Liver (tissue), 9 donors: ENCODE measurements around the gene SHC1. TPM values are rescaled to one million over a fixed set of nuclear protein-coding genes. Genes with fewer than 3 reads are reported as not detected.

Experiments
- DNase-seq: peaks from one replicate; pipeline ENCODE4 v3.0.0-alpha.2; 2017; ENCODE audit warnings: low spot score
- H3K27ac ChIP-seq, 2 donors: one replicate each; pipeline ENCODE4 v1.7.0; 2013; ENCODE audit warnings: inconsistent platforms in 2 of 2, low read length in 2 of 2, control low read depth in 1 of 2, low read depth in 1 of 2, mild to moderate bottlenecking in 1 of 2
- H3K27me3 ChIP-seq, 4 donors: one replicate each; pipeline versions ENCODE4 v1.6.1 to v1.7.0; 2013; ENCODE audit warnings: low read length in 3 of 4, inconsistent platforms in 1 of 4, mild to moderate bottlenecking in 1 of 4, moderate library complexity in 1 of 4; ENCODE audit not compliant: control insufficient read depth in 4 of 4, insufficient read depth in 4 of 4
- H3K36me3 ChIP-seq, 4 donors: one replicate each; pipeline versions ENCODE4 v1.6.1 to v1.7.0; 2013; ENCODE audit warnings: low read length in 3 of 4, mild to moderate bottlenecking in 3 of 4, low read depth in 1 of 4, moderate library complexity in 1 of 4; ENCODE audit not compliant: control insufficient read depth in 4 of 4, insufficient read depth in 3 of 4
- H3K4me1 ChIP-seq, 4 donors: one replicate each; pipeline versions ENCODE4 v1.6.1 to v1.7.0; 2013; ENCODE audit warnings: low read length in 3 of 4, mild to moderate bottlenecking in 3 of 4, moderate library complexity in 1 of 4; ENCODE audit not compliant: control insufficient read depth in 4 of 4, insufficient read depth in 4 of 4
- H3K4me3 ChIP-seq, 3 donors: one replicate each; pipeline versions ENCODE4 v1.6.1 to v1.7.0; 2013; ENCODE audit warnings: low read length in 3 of 3, control low read depth in 1 of 3, low read depth in 1 of 3, mild to moderate bottlenecking in 1 of 3
- H3K9ac ChIP-seq, 2 donors: one replicate each; pipeline ENCODE4 v1.7.0; 2013; ENCODE audit warnings: low read length in 2 of 2, mild to moderate bottlenecking in 2 of 2, moderate library complexity in 2 of 2, control low read depth in 1 of 2, low read depth in 1 of 2
- H3K9me3 ChIP-seq, 4 donors: one replicate each; pipeline versions ENCODE4 v1.6.1 to v1.7.0; 2013; ENCODE audit warnings: low read length in 3 of 4; ENCODE audit not compliant: control insufficient read depth in 4 of 4
- EGR1 ChIP-seq, 2 donors: IDR thresholded peaks; 2 replicates each; pipeline ENCODE4 v1.6.1; 2016 to 2018; ENCODE audit warnings: antibody characterized with exemption in 2 of 2, low read depth in 2 of 2
- FOXA1 ChIP-seq: IDR thresholded peaks from 2 replicates; pipeline ENCODE4 v1.6.1; 2016; ENCODE audit warnings: antibody characterized with exemption
- HNF4G ChIP-seq: IDR thresholded peaks from 2 replicates; pipeline ENCODE4 v1.6.1; 2016; ENCODE audit warnings: antibody characterized with exemption
- JUND ChIP-seq, 2 donors: IDR thresholded peaks; 2 replicates each; pipeline ENCODE4 v1.6.1; 2016; ENCODE audit warnings: antibody characterized with exemption in 2 of 2
- NR2F2 ChIP-seq: IDR thresholded peaks from 2 replicates; pipeline ENCODE4 v1.6.1; 2016; ENCODE audit warnings: antibody characterized with exemption
- RAD21 ChIP-seq, 2 donors: IDR thresholded peaks; 2 replicates each; pipeline ENCODE4 v1.6.1; 2016; ENCODE audit warnings: antibody characterized with exemption in 2 of 2, mild to moderate bottlenecking in 2 of 2
- RXRA ChIP-seq, 2 donors: IDR thresholded peaks; 2 replicates each; pipeline ENCODE4 v1.6.1; 2017 to 2018; ENCODE audit warnings: antibody characterized with exemption in 2 of 2, mild to moderate bottlenecking in 1 of 2
- SP1 ChIP-seq: IDR thresholded peaks from 2 replicates; pipeline ENCODE4 v1.6.1; 2018; ENCODE audit warnings: antibody characterized with exemption, mild to moderate bottlenecking
- YY1 ChIP-seq: IDR thresholded peaks from 2 replicates; pipeline ENCODE4 v1.6.1; 2016; ENCODE audit warnings: antibody characterized with exemption, mild to moderate bottlenecking
- WGBS: extraction: QIAGEN DNeasy Blood & Tissue Kit; methylation state at CpG from one replicate; pipeline ENCODE4 v1.1.7; 2013; 5-methylcytosine and 5-hydroxymethylcytosine counted together
- polyA plus RNA-seq, 2 donors: library from polyadenylated mRNA; stranded (reverse) in 1 of 2; unstranded in 1 of 2; fragments of 200-250 nt in 1 of 2; fragments of >200 nt in 1 of 2; fragmentation: Nextera tagmentation in 1 of 2; extraction: Ambion mirVana in 1 of 2; gene quantifications; one replicate each; pipeline versions ENCODE4 v1.2.1 to v1.2.3, GENCODE V29; 2013 to 2015
- total RNA-seq, 2 donors: library from RNA; depleted of rRNA; stranded (reverse); fragments of >200 nt; gene quantifications; one replicate each; pipeline ENCODE4 v1.2.3, GENCODE V29; 2014
- TF ChIP-seq, protein P1 (sequence below): IDR thresholded peaks from 2 replicates; pipeline ENCODE4 v1.6.1; 2016; ENCODE audit warnings: antibody characterized with exemption
- TF ChIP-seq, protein P2 (sequence below): IDR thresholded peaks from 2 replicates; pipeline ENCODE4 v1.6.1; 2016; ENCODE audit warnings: antibody characterized with exemption
- TF ChIP-seq, protein P3 (sequence below): IDR thresholded peaks from 2 replicates; pipeline ENCODE4 v1.6.1; 2016; ENCODE audit warnings: antibody characterized with exemption, mild to moderate bottlenecking
- TF ChIP-seq, protein P4 (sequence below): fragments of 150-350 bp; IDR thresholded peaks from 2 replicates; pipeline ENCODE4 v1.5.1; 2017; ENCODE audit warnings: improper control_type of control experiment, low read depth, low read length; ENCODE audit not compliant: missing input control
- donor health status: healthy.
- donor health status: healthy.
- donor health status: healthy.
- donor health status: healthy.
- donor health status: healthy.

Gene SHC1
- total and polyA plus RNA-seq, 4 donors, result 27.2 to 65.5 (median 58.0) TPM

DNA sequence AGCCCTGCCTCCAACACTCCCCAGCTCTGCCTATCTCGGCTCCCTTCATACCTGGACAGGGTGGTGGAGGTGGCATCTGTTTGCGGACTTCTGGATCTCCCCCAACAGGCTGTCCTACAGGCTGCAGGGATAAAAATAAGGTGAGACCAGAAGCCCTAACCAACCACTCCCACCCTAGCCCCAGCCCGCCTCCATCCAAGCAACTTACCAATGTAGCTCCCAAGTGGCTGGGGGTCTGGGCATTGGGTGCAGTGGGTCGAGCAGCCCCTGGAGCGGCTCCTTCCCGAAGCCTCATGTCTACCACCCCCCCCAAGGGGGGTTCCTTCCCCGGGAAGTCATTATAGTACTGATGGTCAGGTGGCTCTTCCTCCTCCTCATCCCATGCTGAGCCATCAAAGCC is 4.4 kb downstream of the SHC1 start:
- Histone ChIP-seq H3K9me3 (no peaks in the 10 kb centered on the region), H3K4me3 (no peak overlapping the region), H3K36me3 (peaks cover 7 to 48% (median 35%) of the 10 kb centered on the region in 4 donors), H3K27me3 (no peaks in the 10 kb centered on the region), H3K27ac (no peak overlapping the region), H3K9ac (no peak overlapping the region), H3K4me1 (peaks cover 9 to 46% (median 23%) of the 10 kb centered on the region in 4 donors)
- no peak for DNase-seq
- TF ChIP-seq RXRA (IDR thresholded peaks at IDR 0.05) (no peak), YY1 (no peak), JUND (IDR thresholded peaks at IDR 0.05) (no peak)
- TF ChIP-seq, protein P1, sequence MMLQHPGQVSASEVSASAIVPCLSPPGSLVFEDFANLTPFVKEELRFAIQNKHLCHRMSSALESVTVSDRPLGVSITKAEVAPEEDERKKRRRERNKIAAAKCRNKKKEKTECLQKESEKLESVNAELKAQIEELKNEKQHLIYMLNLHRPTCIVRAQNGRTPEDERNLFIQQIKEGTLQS, result no peak
- TF ChIP-seq, protein P2, sequence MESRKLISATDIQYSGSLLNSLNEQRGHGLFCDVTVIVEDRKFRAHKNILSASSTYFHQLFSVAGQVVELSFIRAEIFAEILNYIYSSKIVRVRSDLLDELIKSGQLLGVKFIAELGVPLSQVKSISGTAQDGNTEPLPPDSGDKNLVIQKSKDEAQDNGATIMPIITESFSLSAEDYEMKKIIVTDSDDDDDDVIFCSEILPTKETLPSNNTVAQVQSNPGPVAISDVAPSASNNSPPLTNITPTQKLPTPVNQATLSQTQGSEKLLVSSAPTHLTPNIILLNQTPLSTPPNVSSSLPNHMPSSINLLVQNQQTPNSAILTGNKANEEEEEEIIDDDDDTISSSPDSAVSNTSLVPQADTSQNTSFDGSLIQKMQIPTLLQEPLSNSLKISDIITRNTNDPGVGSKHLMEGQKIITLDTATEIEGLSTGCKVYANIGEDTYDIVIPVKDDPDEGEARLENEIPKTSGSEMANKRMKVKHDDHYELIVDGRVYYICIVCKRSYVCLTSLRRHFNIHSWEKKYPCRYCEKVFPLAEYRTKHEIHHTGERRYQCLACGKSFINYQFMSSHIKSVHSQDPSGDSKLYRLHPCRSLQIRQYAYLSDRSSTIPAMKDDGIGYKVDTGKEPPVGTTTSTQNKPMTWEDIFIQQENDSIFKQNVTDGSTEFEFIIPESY, result no peak
- WGBS, result 92% methylated on average over 7 of the region's 7 CpGs

DNA sequence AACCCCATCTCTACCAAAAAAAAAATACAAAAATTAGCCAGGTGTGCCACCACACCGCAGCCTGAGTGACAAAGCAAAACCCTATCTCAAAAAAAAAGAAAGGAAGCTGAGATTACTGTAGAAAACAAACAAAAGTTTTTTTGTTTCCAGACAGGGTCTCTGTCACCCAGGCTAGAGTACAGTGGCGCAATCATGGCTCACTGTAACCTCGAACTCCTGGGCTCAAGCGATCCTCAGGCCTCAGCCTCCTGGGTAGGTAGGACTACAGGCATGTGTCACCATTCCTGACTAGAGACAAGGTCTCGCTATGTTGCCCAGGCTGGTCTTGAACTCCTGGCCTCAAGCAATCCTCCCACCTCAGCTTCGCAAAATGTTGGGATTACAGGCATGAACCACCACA is 6.2 kb downstream of the SHC1 start:
- Histone ChIP-seq H3K36me3 (peaks cover 7 to 50% (median 35%) of the 10 kb centered on the region in 4 donors), H3K27ac (peak overlapping the region in 1 of 2 donors; percentile 33), H3K4me1 (peaks cover 2 to 41% (median 24%) of the 10 kb centered on the region in 4 donors), H3K9ac (no peak overlapping the region), H3K27me3 (no peaks in the 10 kb centered on the region), H3K9me3 (no peaks in the 10 kb centered on the region), H3K4me3 (no peak overlapping the region)
- 92% methylated on average over 6 of the region's 6 CpGs for WGBS
- DNase-seq, result no peak
- TF ChIP-seq NR2F2, result no peak
- TF ChIP-seq, protein P2, result no peak
- no peak for TF ChIP-seq RXRA (IDR thresholded peaks at IDR 0.05)
- no peak for TF ChIP-seq EGR1 (IDR thresholded peaks at IDR 0.05; ENCODE audit: low read depth in 2 of 2)
- TF ChIP-seq FOXA1, result no peak
- no peak for TF ChIP-seq HNF4G
- no peak for TF ChIP-seq JUND (IDR thresholded peaks at IDR 0.05)
- TF ChIP-seq, protein P3, sequence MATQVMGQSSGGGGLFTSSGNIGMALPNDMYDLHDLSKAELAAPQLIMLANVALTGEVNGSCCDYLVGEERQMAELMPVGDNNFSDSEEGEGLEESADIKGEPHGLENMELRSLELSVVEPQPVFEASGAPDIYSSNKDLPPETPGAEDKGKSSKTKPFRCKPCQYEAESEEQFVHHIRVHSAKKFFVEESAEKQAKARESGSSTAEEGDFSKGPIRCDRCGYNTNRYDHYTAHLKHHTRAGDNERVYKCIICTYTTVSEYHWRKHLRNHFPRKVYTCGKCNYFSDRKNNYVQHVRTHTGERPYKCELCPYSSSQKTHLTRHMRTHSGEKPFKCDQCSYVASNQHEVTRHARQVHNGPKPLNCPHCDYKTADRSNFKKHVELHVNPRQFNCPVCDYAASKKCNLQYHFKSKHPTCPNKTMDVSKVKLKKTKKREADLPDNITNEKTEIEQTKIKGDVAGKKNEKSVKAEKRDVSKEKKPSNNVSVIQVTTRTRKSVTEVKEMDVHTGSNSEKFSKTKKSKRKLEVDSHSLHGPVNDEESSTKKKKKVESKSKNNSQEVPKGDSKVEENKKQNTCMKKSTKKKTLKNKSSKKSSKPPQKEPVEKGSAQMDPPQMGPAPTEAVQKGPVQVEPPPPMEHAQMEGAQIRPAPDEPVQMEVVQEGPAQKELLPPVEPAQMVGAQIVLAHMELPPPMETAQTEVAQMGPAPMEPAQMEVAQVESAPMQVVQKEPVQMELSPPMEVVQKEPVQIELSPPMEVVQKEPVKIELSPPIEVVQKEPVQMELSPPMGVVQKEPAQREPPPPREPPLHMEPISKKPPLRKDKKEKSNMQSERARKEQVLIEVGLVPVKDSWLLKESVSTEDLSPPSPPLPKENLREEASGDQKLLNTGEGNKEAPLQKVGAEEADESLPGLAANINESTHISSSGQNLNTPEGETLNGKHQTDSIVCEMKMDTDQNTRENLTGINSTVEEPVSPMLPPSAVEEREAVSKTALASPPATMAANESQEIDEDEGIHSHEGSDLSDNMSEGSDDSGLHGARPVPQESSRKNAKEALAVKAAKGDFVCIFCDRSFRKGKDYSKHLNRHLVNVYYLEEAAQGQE, result no peak
- TF ChIP-seq SP1, result no peak
- no peak for TF ChIP-seq YY1
- TF ChIP-seq, protein P4, sequence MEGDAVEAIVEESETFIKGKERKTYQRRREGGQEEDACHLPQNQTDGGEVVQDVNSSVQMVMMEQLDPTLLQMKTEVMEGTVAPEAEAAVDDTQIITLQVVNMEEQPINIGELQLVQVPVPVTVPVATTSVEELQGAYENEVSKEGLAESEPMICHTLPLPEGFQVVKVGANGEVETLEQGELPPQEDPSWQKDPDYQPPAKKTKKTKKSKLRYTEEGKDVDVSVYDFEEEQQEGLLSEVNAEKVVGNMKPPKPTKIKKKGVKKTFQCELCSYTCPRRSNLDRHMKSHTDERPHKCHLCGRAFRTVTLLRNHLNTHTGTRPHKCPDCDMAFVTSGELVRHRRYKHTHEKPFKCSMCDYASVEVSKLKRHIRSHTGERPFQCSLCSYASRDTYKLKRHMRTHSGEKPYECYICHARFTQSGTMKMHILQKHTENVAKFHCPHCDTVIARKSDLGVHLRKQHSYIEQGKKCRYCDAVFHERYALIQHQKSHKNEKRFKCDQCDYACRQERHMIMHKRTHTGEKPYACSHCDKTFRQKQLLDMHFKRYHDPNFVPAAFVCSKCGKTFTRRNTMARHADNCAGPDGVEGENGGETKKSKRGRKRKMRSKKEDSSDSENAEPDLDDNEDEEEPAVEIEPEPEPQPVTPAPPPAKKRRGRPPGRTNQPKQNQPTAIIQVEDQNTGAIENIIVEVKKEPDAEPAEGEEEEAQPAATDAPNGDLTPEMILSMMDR, result no peak
- TF ChIP-seq RAD21 (IDR thresholded peaks at IDR 0.05), result no peak
